Hematopoietic multipotent progenitor cell treated with erythropoietin and hydrocortisone succinate and interleukin-3 and kit ligand, for 15 days (in vitro differentiated cells): ENCODE results near the gene HHIPL1.
"Not testable (repeated sequence)": the region's sequence is repeated elsewhere in the genome, so short reads cannot be mapped to it uniquely, and the experiment has no call there.

Experiments used
- DNase-seq: peaks from one replicate; pipeline ENCODE4 v3.0.0-alpha.2; 2015; ENCODE audit warnings: low spot score

Gene HHIPL1

GRCh38 chr14:99660794-99661193 is 15.9 kb downstream of the HHIPL1 start:
- no peak for DNase-seq

GRCh38 chr14:99661206-99661605 is 16.3 kb downstream of the HHIPL1 start:
- DNase-seq, result not testable (repeated sequence)

DNA sequence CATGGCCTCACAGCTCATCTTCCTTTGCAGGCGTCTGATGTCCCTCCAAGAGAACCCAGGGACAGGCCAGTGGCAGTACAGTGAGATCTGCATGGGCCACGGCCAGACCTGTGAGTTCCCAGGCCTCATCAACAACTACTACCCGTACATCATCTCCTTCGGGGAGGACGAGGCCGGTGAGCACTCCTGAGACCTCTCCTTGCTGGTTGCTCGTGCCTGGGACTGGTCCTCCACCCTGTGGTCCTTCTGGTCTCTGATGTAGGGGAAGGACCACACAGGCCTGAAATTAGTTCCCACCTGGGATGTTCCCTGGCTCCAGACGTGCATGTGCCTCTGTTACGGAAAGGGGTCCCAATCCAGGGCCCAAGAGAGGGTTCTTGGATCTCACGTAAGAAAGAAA is 17.9 kb downstream of the HHIPL1 start:
- DNase-seq, result no peak

DNA sequence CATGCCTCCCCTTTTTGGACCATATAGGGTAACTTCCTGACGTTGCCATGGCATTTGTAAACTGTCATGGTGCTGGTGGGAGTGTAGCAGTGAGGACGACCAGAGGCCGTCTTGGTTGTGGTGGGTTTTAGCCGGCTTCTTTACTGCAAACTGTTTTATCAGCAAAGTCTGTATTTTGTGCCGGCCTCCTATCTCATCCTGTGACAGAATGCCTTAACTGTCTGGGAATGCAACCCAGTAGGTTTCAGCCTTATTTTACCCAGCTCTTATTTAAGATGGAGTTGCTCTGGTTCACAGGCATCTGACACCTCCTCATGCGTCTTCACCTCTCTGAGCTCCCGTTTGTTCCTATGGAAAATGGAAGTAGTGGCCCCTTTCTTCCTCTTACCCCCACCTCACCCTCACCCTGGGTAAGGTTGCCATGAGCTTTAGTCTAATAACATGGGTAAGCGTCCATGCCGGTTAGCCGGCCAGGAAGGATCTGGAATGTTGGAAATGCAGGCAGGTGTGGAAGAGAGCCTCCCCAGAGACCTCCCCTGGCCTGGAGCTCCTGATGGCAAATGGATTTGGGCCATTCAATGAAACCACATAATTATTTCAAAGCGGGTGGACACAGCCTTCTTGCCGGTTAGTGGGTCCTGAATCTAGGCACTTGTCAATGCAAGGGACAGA is 18.6 kb downstream of the HHIPL1 start:
- DNase-seq, result no peak

DNA sequence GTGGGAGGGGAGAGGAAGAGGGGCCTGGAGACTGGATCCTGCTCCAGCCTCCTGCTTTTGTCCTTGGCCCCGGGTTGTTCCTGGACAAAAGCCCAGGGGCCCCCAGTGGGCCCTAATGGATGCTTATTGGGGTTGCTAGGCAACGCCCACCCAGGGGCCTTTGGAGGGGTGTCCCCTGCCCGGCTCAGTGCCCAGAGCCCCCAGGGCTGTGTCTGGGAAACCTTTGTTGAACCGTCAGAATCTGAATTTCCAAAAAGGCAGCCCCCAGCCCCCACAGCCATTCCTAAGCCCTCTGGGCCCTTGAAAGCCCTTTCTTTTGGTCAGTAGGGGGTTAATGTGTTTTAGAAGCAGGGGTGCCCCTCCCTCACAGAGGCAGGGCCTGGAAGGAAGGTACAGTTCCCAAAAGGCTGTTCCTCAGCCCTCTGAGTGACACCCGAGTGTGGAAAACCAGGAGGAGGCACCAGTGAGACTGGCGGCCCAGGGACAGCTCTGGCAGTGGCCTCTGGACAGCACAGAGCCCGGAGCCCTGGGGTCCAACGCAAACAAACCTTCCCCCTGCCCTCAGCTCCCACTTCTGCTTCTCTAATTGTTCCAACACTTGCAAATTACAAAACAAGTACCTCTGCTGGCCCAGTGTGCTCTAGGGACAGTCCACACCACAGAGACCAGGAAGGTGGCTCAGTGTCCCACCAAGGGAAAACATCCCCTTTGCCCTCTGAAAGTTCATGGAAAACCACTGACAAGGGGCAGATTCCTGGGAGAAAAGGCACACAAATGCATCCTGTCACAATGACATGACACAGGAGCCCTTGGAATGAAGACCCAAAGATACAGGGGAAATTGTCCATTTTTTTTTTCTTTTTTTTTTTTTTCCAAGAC is 19.4 kb downstream of the HHIPL1 start:
- DNase-seq, result no peak

DNA sequence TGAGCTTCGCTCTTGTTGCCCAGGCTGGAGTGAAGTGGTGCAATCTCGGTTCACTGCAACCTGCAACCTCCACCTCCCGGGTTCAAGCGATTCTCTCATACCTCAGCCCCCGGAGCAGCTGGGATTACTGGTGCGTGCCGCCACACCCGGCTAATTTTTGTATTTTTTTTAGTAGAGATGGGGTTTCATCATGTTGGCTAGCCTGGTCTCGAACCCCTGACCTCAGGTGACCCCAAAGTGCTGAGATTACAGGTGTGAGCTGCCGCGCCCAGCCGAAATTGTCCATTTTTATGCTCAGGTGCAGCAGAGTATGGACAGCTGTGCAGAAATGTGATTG is 20.0 kb downstream of the HHIPL1 start:
- DNase-seq, result no peak

GRCh38 chr14:99666533-99666932 is 21.6 kb downstream of the HHIPL1 start:
- DNase-seq, result no peak

DNA sequence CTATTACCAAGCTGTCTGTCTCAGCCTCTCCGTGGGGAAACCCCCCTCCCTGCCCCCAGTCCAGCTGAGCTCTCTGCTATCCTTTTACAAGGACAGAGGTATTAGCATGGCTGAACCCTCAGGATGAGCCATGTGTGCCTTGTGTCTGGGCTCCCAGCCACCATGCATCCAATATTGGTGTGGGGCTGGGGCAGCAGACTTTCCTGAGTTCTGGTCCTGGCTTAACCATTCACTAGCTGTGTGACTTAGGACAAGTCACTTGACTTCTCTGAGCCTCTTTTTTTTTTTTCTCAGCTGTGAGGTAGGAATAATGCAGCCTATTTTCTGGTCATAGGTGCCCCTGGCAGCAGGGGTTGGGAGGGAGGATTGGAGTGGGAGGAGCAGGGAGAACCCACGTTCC is 22.1 kb downstream of the HHIPL1 start:
- DNase-seq, result no peak

DNA sequence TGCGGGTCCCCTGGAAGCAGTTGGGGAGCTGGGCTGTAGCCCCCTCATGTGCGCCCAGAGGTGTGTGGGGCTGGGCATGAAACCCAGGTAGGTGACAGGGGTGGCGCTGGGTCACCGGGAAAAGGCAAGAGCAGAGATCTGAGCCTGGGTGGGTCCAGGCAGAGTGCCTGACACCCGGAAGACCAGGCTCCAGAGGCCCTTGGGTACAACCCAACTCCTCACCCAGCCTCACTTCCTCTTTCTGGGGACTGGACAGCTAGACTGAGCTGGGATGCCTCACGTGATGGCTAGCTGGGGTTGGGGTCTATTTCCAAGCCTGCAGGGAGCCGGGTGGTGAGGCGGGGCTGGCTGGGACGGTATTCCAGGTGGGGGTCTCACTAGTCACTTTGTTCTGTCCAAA is 22.9 kb downstream of the HHIPL1 start:
- no peak for DNase-seq

DNA sequence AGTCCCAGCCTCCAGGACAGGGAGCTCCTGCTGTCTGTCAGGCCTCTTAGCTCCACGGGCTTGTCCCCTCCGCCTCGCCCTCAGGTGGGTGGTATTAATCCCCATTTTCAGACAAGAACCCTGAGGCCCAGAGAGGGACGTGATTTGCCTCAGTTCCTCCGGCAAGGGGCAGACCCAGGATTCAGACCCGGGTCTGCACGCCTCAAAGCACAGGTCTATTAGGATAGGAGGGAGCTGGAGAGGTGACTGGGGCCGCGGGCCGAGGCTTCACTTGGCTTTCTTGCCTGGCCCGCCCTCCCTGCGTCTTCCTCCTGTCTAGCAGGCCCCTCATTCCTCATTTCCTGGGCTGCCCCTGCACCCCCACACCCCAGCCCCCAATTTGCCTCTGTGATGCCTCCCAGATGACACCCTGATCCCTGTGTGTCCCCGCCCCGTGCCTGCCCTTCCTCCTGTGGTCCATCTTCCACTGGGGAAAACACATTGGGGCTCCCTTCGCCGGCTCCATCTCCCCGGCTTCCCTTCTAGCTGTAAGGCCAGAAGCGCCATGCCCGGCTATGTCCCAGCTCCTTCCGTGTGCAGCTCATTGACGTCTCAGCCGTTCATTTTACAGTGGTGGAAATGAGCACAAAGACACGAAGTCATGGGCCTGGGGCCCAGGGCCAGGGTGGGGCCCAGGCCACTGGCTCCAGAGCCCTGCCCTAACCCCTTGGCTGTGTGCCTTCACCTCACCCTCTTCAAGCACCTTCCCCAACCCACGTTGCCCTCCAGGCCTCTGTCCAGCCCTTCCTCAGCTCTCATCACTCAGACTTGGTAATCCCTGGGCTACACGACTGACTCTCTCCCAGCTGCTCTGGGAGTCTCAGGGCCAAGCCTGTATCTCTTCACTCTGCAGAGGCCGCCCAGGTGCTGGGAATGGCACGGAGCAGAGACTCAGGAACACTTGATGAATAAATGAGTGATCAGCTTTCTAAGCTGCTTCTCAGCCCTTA is 23.7 kb downstream of the HHIPL1 start:
- no peak for DNase-seq

DNA sequence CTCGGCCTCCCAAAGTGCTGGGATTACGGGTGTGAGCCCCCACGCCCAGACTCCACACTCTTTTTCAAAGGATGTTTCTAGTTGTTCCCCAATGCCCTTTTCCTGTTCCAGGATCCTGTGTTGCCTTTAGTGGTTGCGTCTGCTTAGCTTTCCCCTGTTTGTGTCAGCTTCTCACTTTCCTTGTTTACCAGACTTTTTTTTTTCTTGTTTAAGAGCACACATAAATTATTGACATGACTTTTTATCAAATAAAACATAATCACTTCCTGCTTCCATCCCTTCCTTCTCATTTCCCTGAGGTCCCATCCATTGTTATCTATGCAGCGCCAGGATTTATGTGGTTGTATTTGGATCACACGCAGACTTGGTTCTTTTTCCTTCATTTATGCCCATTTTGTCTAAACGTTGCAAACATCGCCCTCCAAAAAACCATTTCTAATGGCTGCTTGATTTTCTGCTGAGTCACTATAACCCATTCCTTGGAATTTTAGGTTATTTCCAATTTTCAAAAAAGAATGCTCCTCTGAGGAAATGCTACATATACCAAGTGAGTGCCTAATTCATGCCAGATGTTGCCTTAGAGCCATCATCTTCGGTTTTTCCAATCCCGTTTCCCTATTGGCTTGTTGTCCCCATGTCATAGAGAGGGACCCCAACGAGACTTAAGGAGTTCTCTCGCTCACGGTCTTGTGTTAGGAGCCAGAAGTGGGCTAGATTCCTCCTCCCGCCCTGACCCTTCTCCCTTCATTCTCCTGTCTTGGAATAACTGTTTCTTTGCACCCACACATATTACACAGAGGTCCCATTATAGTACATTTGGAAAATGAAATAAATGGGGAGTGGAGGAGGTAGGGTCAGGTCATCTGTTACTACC is 25.7 kb downstream of the HHIPL1 start:
- DNase-seq, result no peak

- no peak for DNase-seq
These were observed 26.6 kb downstream of the HHIPL1 start for GRCh38 chr14:99671235-99672224.

DNA sequence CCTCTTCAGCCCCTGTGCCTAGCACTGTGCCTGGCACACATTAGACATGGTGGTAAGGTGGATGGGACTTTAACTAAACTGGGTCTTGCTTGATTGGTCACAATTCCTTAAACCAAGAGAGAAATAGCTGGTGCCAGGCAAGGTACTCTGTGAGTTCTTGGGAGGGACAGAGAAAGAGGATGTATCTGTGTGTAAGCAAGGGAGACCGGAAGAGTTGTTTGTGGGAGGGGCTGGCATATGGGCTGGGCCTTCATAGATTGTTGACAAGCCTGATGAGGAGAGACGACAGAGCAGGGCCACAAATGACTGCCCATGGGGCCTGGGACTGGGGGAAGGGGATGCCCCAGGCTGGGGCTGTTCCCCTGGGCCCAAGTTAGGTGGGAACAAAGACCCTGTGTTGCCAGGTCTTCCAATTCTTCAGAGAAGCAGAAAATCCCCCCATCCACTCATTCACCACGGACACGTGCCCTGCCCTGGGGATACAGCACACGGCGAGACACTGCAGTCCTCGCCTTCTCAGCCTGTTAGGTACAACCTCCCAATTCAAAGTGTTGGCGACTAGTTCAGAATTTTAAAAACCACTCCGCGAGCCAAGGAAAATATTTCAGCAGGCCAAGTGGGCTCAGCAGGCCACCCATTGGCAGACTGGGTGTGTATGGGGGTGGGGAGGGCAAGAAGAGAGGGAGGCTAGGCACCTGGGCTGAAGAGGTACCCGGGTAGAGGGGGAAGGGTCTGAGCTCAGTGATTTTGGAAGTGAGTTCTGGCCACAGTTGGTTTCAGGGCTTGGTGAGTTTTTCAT is 27.8 kb downstream of the HHIPL1 start:
- DNase-seq, result no peak

GRCh38 chr14:99673305-99674063 is 28.6 kb downstream of the HHIPL1 start:
- DNase-seq, result no peak

- DNase-seq, result no peak
These were observed 29.2 kb downstream of the HHIPL1 start for GRCh38 chr14:99674064-99674650.

GRCh38 chr14:99674776-99675381 is 29.9 kb downstream of the HHIPL1 start:
- DNase-seq, result no peak

DNA sequence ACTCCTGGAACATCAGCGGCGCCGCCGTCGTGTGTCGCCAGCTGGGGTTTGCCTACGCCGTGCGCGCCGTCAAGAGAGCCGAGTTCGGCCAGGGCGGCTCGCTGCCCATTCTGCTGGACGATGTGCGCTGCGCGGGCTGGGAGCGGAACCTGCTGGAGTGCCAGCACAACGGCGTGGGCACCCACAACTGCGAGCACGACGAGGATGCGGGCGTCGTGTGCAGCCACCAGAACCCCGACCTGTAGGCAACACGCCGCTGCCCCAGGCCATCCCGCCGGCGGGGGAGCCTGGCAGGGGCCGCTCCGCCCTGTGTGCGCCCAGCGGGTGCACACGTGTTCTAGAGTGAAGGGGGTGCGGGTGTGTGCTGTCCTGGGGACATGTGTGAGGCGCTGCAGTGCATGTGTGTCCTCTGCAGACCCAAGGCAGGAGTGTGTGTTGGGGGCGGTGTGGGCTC is 30.5 kb downstream of the HHIPL1 start:
- DNase-seq, result no peak

DNA sequence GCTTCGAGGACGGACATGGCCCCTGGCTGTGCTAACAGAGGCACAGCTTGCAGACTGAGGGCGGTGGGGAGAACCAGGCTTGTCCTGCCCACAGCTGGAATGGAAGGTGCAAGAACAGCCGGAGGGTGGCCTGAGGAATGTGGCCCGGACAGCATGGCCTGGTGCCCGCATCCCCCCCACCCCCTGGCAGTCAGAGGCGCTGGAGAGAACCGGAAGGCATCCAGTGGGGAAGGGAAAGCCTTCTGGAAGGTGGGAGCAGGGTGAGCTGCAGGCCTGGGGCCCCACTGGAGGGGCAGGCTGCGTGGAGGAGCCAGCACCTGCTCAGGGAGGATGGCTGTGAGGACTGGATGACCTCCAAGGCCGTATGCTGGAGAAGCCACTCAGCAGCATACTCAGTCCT is 31.0 kb downstream of the HHIPL1 start:
- DNase-seq, result no peak
